Germinal center (tissue), 1 donor: ENCODE results near the gene PGM5.

Experiments
- DNase-seq: peaks from one replicate; pipeline ENCODE4 v3.0.0; 2012; ENCODE audit warnings: mixed read lengths, low spot score

The PGM5 gene

GRCh38 chr9:68496356-68496755 lies 139.9 kb downstream of the PGM5 start:
- no peak for DNase-seq

GRCh38 chr9:68497629-68498028 lies 141.2 kb downstream of the PGM5 start:
- no peak for DNase-seq

GRCh38 chr9:68498816-68499215 lies 142.4 kb downstream of the PGM5 start:
- no peak for DNase-seq

- DNase-seq = no peak
These were observed 144.3 kb downstream of the PGM5 start for GRCh38 chr9:68500457-68501381.

GRCh38 chr9:68502279-68502678 lies 145.9 kb downstream of the PGM5 start:
- no peak for DNase-seq

GRCh38 chr9:68505681-68506409 lies 149.4 kb downstream of the PGM5 start:
- no peak for DNase-seq

GRCh38 chr9:68506551-68506950 lies 150.1 kb downstream of the PGM5 start:
- DNase-seq = no peak

- DNase-seq = peak; percentile 15
These were observed 150.9 kb downstream of the PGM5 start for GRCh38 chr9:68507130-68507805.

- DNase-seq = no peak
These were observed 151.4 kb downstream of the PGM5 start for GRCh38 chr9:68507806-68508145.

GRCh38 chr9:68508547-68508946 lies 152.1 kb downstream of the PGM5 start:
- no peak for DNase-seq

- DNase-seq = no peak
These were observed 153.3 kb downstream of the PGM5 start for GRCh38 chr9:68509689-68510088.

- no peak for DNase-seq
These were observed 157.0 kb downstream of the PGM5 start for GRCh38 chr9:68513385-68513784.

GRCh38 chr9:68513981-68514380 lies 157.6 kb downstream of the PGM5 start:
- no peak for DNase-seq

GRCh38 chr9:68515326-68516017 lies 159.1 kb downstream of the PGM5 start:
- DNase-seq = no peak

GRCh38 chr9:68522131-68522530 lies 165.7 kb downstream of the PGM5 start:
- DNase-seq = no peak

GRCh38 chr9:68522954-68523353 lies 166.5 kb downstream of the PGM5 start:
- DNase-seq = no peak

- DNase-seq = no peak
These were observed 167.0 kb downstream of the PGM5 start for GRCh38 chr9:68523367-68523936.

GRCh38 chr9:68530618-68531017 lies 174.2 kb downstream of the PGM5 start:
- no peak for DNase-seq

- no peak for DNase-seq
These were observed 175.7 kb downstream of the PGM5 start for GRCh38 chr9:68532131-68532530.

GRCh38 chr9:68533678-68534077 lies 177.3 kb downstream of the PGM5 start:
- DNase-seq = no peak

- no peak for DNase-seq
These were observed 180.6 kb downstream of the PGM5 start for GRCh38 chr9:68536876-68537615.
